ENCODE data around the gene CUL3. TPM values are rescaled to one million over a fixed set of nuclear protein-coding genes. Genes with fewer than 3 reads are reported as not detected.

CUL3 gene
- total RNA-seq, 1 experiment from 2014 or later = 132 TPM

DNA sequence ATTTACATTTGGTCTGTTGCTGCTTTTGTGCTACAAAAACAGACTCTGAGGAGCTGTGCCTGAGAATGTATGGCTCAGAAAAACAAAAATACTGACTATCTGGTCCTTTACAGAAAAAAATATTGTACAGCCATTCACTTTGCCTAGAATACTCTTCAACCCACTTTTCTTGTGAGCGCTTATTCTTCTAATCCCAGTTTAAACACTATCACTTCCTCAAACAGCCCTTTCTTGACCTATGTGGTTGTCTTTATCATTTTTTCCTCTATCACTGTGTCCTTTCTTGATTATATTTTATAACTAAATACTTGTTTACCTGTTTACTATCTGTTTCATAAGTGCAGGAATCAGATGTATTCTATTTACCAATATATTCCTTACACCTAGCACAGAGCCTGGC, 33.5 kb downstream of the CUL3 start:
- Histone ChIP-seq H3K27ac (ENCODE audit: low read length) (peak overlapping the region; percentile 19; the same call in 1 of the 2 replicates), H3K9me2 (replicated peaks; ENCODE audit: insufficient read depth, low read length) (no peaks in the 10 kb centered on the region), H3K36me3 (ENCODE audit: insufficient read depth, low read length) (peaks cover 40% of the 10 kb centered on the region), H3K4me1 (ENCODE audit: low read length) (peaks cover 48% of the 10 kb centered on the region), H3K27me3 (ENCODE audit: low read length) (no peaks in the 10 kb centered on the region), H3K79me2 (ENCODE audit: low read length) (peaks cover 98% of the 10 kb centered on the region), H2AFZ (ENCODE audit: low read length) (no peak overlapping the region), H3K4me2 (ENCODE audit: low read depth, low read length, poor library complexity, severe bottlenecking) (no peak overlapping the region), H3K9me3 (ENCODE audit: low read length) (no peaks in the 10 kb centered on the region), H3K9ac (ENCODE audit: low read length) (no peak overlapping the region), H4K20me1 (ENCODE audit: insufficient read depth, low read depth, low read length) (no peaks in the 10 kb centered on the region), H3K4me3 (ENCODE audit: low read length) (no peak overlapping the region)
- DNase-seq = no peak

DNA sequence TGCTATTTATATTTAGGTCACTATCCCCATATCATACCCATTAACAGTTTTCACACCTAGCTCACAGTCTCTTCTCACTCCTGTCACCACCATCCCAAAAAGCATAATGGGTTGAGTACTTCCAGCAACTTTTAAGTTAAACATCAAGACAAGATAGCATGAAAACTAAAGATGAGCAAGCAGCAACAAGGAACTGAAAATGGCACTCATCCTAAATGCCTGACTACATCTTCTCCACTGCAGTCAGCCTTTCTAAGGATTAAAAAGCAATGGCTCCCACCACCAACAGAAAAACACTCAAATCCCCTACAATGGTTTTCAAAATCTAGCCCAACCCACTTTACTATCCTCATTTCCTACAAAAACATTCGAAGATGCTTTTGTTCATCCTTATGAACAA, 38.2 kb downstream of the CUL3 start:
- H3K27me3 ChIP-seq (ENCODE audit: low read length) = no peaks in the 10 kb centered on the region
- peaks cover 98% of the 10 kb centered on the region for H3K79me2 ChIP-seq (ENCODE audit: low read length)
- H3K36me3 ChIP-seq (ENCODE audit: insufficient read depth, low read length) = peaks cover 28% of the 10 kb centered on the region
- H3K4me2 ChIP-seq (ENCODE audit: low read depth, low read length, poor library complexity, severe bottlenecking) = peak overlapping the region; percentile 50
- H3K9ac ChIP-seq (ENCODE audit: low read length) = no peak overlapping the region
- peak overlapping the region; percentile 55 for H3K27ac ChIP-seq (ENCODE audit: low read length)
- H2AFZ ChIP-seq (ENCODE audit: low read length) = no peak overlapping the region
- H3K9me2 ChIP-seq (replicated peaks; ENCODE audit: insufficient read depth, low read length) = no peaks in the 10 kb centered on the region
- DNase-seq = no peak
- H3K4me1 ChIP-seq (ENCODE audit: low read length) = peaks cover 41% of the 10 kb centered on the region
- no peaks in the 10 kb centered on the region for H3K9me3 ChIP-seq (ENCODE audit: low read length)
- H3K4me3 ChIP-seq (ENCODE audit: low read length) = no peak overlapping the region
- no peaks in the 10 kb centered on the region for H4K20me1 ChIP-seq (ENCODE audit: insufficient read depth, low read depth, low read length)

DNA sequence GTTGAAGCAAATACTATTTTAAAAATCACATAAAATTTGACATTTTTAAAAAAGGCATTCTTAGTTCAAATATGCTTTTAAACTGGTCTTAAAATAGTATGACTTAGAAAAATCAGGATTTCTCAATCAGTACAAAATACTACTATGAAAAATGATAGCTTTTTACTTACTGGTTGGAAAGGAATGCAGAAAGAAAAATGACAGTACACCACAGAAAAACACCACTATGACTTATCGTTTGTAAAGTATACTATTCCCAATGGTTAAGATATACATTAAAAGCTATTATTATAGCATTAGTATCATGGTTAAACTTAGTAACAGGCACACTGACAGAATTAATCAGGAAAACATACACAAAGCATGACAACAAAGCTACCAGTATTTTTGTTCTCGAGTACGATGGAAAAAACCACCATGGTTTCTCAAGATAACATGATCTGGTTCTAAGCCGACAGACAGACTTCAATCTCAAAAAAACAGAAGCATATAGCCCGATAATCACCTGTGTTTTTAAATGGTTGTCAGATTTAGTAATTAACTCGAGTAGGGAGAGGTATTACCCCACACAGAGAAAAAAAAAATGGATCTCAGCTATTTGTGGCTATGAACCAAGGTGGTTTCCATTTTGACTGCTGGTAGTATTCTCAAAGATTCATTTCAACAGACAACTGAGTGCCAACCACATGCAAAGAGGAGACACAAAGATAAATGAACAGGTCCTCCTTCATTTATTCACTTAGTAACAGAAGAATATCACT, 39.1 kb downstream of the CUL3 start:
- Histone ChIP-seq H3K36me3 (ENCODE audit: insufficient read depth, low read length) (peaks cover 35% of the 10 kb centered on the region), H3K4me2 (ENCODE audit: low read depth, low read length, poor library complexity, severe bottlenecking) (peak overlapping the region; percentile 50), H3K79me2 (ENCODE audit: low read length) (peaks cover 100% of the 10 kb centered on the region), H3K9ac (ENCODE audit: low read length) (no peak overlapping the region), H3K27me3 (ENCODE audit: low read length) (no peaks in the 10 kb centered on the region), H3K4me3 (ENCODE audit: low read length) (0 out of 2 replicates have a peak overlapping the region, but pooled peaks have one; percentile 14), H3K4me1 (ENCODE audit: low read length) (peaks cover 44% of the 10 kb centered on the region), H2AFZ (ENCODE audit: low read length) (no peak overlapping the region), H3K9me3 (ENCODE audit: low read length) (no peaks in the 10 kb centered on the region), H3K27ac (ENCODE audit: low read length) (peak overlapping the region; percentile 55), H4K20me1 (ENCODE audit: insufficient read depth, low read depth, low read length) (no peaks in the 10 kb centered on the region), H3K9me2 (replicated peaks; ENCODE audit: insufficient read depth, low read length) (no peaks in the 10 kb centered on the region)
- DNase-seq = no peak

DNA sequence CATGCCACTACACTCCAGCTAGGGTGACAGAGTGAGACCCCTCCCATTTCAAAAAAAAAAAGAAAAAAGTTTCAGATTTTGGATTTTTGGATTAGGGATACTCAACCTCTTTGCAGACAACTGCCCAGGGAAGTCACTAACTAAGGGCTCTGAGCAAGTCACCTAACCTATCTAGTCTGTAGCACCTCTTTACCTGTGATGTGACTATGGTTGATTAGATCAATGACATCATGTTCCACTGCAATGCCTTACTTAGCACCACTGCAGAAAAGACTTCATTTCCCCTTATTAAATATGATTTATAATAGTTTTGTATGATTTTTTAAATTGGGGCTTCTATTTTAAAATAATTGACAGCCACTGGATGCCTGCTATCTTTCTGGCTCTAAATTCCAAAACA, 41.2 kb downstream of the CUL3 start:
- no peaks in the 10 kb centered on the region for H3K9me3 ChIP-seq (ENCODE audit: low read length)
- H4K20me1 ChIP-seq (ENCODE audit: insufficient read depth, low read depth, low read length) = no peaks in the 10 kb centered on the region
- no peak overlapping the region for H3K27ac ChIP-seq (ENCODE audit: low read length)
- H3K4me3 ChIP-seq (ENCODE audit: low read length) = no peak overlapping the region
- no peak overlapping the region for H3K9ac ChIP-seq (ENCODE audit: low read length)
- no peaks in the 10 kb centered on the region for H3K9me2 ChIP-seq (replicated peaks; ENCODE audit: insufficient read depth, low read length)
- peaks cover 100% of the 10 kb centered on the region for H3K79me2 ChIP-seq (ENCODE audit: low read length)
- no peak overlapping the region for H2AFZ ChIP-seq (ENCODE audit: low read length)
- no peaks in the 10 kb centered on the region for H3K27me3 ChIP-seq (ENCODE audit: low read length)
- no peak overlapping the region for H3K4me2 ChIP-seq (ENCODE audit: low read depth, low read length, poor library complexity, severe bottlenecking)
- no peak for DNase-seq
- H3K4me1 ChIP-seq (ENCODE audit: low read length) = peaks cover 44% of the 10 kb centered on the region
- peaks cover 37% of the 10 kb centered on the region for H3K36me3 ChIP-seq (ENCODE audit: insufficient read depth, low read length)

DNA sequence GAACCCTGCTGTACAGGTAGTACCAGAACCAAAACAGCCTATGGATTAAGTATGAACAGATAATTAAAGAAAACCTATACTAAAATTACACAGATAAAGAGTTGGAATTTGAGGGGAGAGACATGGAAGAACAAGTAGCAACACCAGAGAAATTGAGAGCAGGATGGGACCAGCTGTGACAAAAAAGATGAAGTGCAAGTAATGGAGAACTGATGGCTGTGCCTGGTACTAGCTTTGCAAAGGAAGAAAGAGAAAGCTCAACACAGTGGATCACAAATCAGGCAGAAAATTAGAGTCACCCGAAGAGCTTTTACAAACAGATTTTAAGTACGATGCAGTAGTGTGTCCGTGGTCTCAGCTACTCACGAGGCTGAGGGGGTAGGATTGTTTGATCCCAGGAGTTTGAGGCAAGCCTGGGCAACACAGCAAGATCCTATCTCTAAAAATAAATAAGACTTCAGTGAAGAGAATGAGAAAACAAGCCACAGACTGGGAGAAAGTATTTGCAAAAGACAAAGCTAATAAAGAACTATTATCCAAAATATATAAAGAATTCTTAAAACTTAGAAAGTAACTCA, 46.5 kb downstream of the CUL3 start:
- Histone ChIP-seq H3K4me3 (ENCODE audit: low read length) (no peak overlapping the region), H2AFZ (ENCODE audit: low read length) (no peak overlapping the region), H3K36me3 (ENCODE audit: insufficient read depth, low read length) (peaks cover 46% of the 10 kb centered on the region), H3K9me3 (ENCODE audit: low read length) (no peaks in the 10 kb centered on the region), H3K4me2 (ENCODE audit: low read depth, low read length, poor library complexity, severe bottlenecking) (no peak overlapping the region), H3K9me2 (replicated peaks; ENCODE audit: insufficient read depth, low read length) (no peaks in the 10 kb centered on the region), H3K79me2 (ENCODE audit: low read length) (peaks cover 96% of the 10 kb centered on the region), H3K27ac (ENCODE audit: low read length) (no peak overlapping the region), H4K20me1 (ENCODE audit: insufficient read depth, low read depth, low read length) (0 out of 2 replicates have a peak, but pooled peaks cover 4% of the 10 kb centered on the region), H3K27me3 (ENCODE audit: low read length) (no peaks in the 10 kb centered on the region), H3K9ac (ENCODE audit: low read length) (no peak overlapping the region), H3K4me1 (ENCODE audit: low read length) (peaks cover 3% of the 10 kb centered on the region; the same call in 1 of the 2 replicates)
- DNase-seq = no peak

DNA sequence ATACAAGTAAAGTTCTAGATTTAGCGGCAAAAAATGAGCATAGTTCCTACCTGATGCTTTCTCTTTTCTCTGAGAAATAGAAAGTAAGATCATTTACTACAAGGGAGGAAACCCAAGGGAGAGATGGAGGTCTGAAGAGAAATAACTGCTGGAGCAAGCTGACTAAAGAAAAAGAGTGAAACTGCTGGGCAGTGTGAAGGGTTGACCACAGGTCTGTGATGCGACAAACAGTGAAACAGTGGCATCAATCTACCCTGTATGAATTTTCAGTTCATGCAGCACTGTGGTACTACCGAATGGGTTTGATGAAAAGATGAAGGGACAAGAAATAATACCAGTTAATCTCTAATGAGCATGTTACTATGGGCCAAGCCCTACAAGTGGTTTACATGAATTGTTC, 52.2 kb downstream of the CUL3 start:
- H3K9me3 ChIP-seq (ENCODE audit: low read length) = no peaks in the 10 kb centered on the region
- no peaks in the 10 kb centered on the region for H3K9me2 ChIP-seq (replicated peaks; ENCODE audit: insufficient read depth, low read length)
- no peak for DNase-seq
- H4K20me1 ChIP-seq (ENCODE audit: insufficient read depth, low read depth, low read length) = no peaks in the 10 kb centered on the region
- no peak overlapping the region for H3K9ac ChIP-seq (ENCODE audit: low read length)
- no peak overlapping the region for H2AFZ ChIP-seq (ENCODE audit: low read length)
- peaks cover 96% of the 10 kb centered on the region for H3K79me2 ChIP-seq (ENCODE audit: low read length)
- H3K27ac ChIP-seq (ENCODE audit: low read length) = no peak overlapping the region
- H3K4me3 ChIP-seq (ENCODE audit: low read length) = no peak overlapping the region
- H3K36me3 ChIP-seq (ENCODE audit: insufficient read depth, low read length) = peaks cover 35% of the 10 kb centered on the region
- peaks cover 14% of the 10 kb centered on the region for H3K4me1 ChIP-seq (ENCODE audit: low read length)
- no peak overlapping the region for H3K4me2 ChIP-seq (ENCODE audit: low read depth, low read length, poor library complexity, severe bottlenecking)
- H3K27me3 ChIP-seq (ENCODE audit: low read length) = no peaks in the 10 kb centered on the region

DNA sequence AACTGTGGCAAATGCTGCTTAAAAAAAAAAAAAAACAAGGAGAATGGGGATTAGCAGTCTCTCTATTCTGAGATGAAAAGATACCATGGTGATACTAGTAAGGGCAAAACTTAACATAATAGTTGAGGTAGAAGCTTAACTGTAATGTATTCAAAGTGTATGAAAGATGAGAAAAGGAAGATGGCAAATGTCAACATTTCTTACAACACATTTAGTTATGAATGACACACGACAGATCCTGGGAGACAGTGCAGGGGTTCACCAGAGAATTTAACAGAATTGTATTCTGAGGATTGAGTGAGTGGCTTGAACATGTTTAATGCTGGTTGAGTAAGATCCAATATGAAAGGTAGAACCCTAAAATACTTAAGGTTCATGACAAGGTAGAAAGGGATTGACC, 52.7 kb downstream of the CUL3 start:
- no peak overlapping the region for H2AFZ ChIP-seq (ENCODE audit: low read length)
- peaks cover 19% of the 10 kb centered on the region for H3K4me1 ChIP-seq (ENCODE audit: low read length)
- H3K27me3 ChIP-seq (ENCODE audit: low read length) = no peaks in the 10 kb centered on the region
- H3K27ac ChIP-seq (ENCODE audit: low read length) = no peak overlapping the region
- H3K9ac ChIP-seq (ENCODE audit: low read length) = no peak overlapping the region
- H3K79me2 ChIP-seq (ENCODE audit: low read length) = peaks cover 96% of the 10 kb centered on the region
- H3K9me2 ChIP-seq (replicated peaks; ENCODE audit: insufficient read depth, low read length) = no peaks in the 10 kb centered on the region
- no peaks in the 10 kb centered on the region for H3K9me3 ChIP-seq (ENCODE audit: low read length)
- no peaks in the 10 kb centered on the region for H4K20me1 ChIP-seq (ENCODE audit: insufficient read depth, low read depth, low read length)
- no peak for DNase-seq
- H3K4me3 ChIP-seq (ENCODE audit: low read length) = no peak overlapping the region
- peaks cover 35% of the 10 kb centered on the region for H3K36me3 ChIP-seq (ENCODE audit: insufficient read depth, low read length)
- H3K4me2 ChIP-seq (ENCODE audit: low read depth, low read length, poor library complexity, severe bottlenecking) = no peak overlapping the region

DNA sequence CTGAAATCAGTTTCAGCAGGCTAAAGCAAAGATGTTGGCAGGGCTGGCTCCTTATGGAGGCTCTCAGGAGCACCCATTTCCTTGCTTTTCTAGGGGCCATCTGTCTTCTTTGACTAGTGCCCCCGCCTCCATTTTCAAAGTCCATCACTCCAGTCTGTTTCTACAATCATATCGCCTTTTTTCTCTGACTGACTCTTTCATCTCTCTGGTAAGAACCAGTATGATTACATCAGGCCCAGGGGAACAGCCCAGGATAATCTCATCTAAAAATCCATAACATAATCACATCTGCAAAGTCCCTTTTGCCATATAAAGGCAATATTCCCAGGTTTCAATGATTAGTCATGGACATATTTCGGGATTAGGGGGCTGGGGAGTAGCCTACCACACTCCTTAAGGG, 57.0 kb downstream of the CUL3 start:
- Histone ChIP-seq H3K36me3 (ENCODE audit: insufficient read depth, low read length) (peaks cover 17% of the 10 kb centered on the region), H3K9me2 (replicated peaks; ENCODE audit: insufficient read depth, low read length) (no peaks in the 10 kb centered on the region), H4K20me1 (ENCODE audit: insufficient read depth, low read depth, low read length) (no peaks in the 10 kb centered on the region), H2AFZ (ENCODE audit: low read length) (no peak overlapping the region), H3K4me3 (ENCODE audit: low read length) (no peak overlapping the region), H3K79me2 (ENCODE audit: low read length) (peaks cover 99% of the 10 kb centered on the region), H3K9me3 (ENCODE audit: low read length) (no peaks in the 10 kb centered on the region), H3K4me2 (ENCODE audit: low read depth, low read length, poor library complexity, severe bottlenecking) (no peak overlapping the region), H3K9ac (ENCODE audit: low read length) (no peak overlapping the region), H3K4me1 (ENCODE audit: low read length) (peaks cover 60% of the 10 kb centered on the region), H3K27ac (ENCODE audit: low read length) (peak overlapping the region; percentile 50; the same call in 1 of the 2 replicates), H3K27me3 (ENCODE audit: low read length) (no peaks in the 10 kb centered on the region)
- no peak for DNase-seq

Measured in Karpas-422 (cell line).